ENCODE results near the gene RRBP1.

RRBP1 gene

DNA sequence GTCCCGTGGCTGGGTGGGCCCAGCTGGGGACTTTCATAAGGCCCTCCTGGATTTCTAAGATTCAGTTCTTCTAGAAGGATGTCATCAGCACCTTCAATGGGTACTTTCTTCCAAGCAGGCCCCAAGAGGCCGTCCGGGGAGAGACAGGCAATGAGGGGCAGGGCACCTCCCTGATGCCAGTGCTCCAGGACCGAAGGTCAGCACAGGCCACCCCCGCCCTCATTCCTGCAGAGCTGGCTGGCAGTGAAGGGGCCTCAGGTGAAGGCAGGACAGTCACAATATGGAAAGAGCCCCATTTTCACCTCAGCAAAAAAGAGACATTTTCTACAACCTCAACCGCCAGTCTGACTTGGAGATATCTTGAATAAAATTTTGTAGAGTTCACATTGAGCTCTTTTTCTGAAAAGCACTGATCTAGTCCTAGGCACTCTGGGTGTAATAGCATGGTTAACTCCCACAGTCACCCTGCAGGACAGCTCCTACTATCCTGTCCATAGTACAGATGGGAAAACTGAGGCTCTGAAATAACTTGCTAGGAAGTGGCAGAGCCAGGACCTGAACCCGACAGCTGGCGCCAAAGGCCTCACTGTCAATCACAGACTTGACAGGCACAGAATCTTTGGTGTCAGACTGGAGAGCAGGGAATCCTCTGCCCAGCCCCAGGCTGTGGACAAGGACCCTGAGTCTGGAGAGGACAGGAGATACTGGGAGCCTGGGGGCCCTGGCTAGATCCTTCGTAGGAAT, 50.3 kb downstream of the RRBP1 start:
- no peak for DNase-seq

DNA sequence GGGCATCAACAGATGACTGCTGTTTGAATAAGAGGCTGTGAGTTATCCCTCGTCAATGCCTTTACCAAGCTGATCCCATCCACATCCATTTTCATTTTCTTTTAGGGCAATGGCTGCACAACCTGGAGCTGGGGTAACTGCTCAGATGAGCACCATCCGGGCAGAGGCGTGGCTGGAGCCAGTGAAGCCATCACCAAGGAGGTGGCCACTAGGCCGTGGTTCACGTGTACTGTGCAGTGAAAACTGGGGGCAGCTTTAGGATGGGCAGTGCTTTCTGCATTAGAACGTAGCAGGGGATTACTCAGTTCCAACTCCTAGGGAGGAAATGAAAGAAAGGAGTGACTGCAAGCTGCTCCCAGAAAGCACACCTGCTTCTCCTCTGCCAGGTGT, 51.2 kb downstream of the RRBP1 start:
- DNase-seq = no peak

DNA sequence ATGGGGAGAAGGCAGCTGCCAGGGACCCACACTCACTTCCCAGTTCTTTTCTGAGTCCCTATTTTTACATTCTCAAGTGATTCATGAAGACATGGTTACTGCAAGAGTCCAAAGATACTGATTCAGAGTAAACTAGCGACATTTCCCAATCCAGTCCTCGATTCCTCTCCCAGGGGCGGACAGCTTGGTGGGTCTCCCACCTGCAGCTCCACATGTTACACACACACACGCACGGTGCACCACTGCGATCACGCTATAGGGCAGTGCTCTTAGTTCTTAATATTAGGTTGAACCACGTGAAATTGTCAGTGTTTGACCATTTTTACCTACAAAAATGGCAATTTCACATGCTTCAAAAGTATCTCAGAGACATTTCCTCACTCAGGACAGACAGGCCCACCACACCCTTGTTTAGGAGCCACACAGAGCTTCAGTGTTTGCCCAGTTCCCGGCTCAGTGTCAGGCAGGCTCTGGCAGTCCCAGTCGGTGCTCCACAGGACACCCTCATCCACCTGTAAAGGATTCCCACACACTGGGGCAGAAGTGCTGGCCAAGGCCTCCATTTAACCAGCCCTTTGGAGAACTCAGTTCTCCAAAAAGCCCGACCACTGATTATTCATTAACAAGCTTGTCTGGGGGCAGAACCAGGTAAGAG, 51.8 kb downstream of the RRBP1 start:
- no peak for DNase-seq

DNA sequence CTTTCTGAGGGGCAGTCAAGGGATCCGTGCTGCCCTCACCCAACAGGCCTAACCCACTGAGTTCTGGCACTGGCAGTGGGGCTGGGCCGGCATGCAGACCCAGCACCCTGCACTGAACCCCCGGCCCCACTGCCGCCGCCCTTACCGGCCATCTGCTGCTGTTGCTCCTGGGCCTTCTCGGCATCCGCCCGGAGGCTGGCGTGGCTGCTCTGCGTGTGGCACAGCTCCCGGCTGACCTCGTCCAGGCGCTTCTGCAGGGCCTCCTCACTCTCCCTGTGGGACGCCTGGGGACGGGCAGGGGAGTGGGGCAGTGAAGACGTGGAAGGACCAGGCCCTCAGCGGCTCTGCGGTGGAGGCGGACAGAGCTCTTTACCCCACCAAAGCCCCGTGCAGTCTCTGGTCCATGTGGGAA, 52.4 kb downstream of the RRBP1 start:
- DNase-seq = no peak

DNA sequence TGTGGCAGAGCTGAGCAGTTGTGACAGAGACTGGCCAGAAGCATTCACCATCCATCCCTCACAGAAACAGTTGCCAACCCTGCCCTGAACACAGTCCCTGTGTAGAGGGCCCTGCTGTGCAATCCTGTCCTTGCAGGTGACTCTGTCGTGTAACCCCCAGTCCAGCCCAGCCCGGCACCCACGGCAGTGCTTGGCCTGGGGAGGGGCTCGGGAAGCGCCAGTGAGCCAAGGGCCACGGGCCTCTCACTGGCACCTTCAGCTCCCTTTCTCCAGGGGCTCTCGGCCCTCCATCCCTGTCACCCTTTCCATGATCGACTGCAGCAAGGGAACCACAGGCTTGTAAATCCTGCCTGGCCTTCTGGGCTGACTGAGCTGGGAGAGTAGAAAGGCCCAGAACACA, 53.0 kb downstream of the RRBP1 start:
- DNase-seq = no peak

DNA sequence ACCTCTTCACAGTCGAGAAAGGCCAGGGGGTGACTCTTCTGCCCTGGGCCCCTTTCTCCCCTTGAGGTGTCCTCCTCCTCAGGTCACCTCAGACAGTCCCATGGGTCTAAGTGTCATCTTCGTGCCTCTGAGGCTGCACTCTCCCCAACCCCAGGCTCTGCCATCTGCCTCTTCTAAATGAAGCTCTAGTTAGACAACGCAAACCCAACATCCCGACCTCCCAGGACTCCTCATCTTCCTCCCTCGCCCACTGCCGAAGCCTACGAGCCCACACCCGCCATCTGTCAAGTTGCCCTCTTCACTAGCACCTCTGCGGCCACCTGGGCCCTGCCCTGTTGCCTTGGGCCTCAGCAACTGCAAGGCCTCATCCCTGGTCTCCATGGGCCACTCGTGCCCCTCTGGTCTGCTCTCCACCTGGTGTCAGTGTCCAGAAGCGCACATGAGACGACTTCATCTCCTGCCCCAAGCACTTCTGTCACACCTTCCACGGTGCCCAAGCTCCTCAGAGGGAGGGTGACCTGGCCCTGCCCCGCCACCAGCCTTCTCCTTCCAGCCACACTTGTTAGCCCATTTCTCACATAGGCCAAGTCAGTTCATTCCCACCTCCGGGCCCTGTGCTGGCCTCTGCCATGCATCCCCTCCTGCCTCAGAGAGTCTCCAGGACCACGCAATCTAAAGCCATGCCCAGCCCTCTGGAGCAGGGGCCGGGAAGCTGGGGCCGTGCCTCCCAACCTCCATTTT, 53.8 kb downstream of the RRBP1 start:
- DNase-seq = no peak

DNA sequence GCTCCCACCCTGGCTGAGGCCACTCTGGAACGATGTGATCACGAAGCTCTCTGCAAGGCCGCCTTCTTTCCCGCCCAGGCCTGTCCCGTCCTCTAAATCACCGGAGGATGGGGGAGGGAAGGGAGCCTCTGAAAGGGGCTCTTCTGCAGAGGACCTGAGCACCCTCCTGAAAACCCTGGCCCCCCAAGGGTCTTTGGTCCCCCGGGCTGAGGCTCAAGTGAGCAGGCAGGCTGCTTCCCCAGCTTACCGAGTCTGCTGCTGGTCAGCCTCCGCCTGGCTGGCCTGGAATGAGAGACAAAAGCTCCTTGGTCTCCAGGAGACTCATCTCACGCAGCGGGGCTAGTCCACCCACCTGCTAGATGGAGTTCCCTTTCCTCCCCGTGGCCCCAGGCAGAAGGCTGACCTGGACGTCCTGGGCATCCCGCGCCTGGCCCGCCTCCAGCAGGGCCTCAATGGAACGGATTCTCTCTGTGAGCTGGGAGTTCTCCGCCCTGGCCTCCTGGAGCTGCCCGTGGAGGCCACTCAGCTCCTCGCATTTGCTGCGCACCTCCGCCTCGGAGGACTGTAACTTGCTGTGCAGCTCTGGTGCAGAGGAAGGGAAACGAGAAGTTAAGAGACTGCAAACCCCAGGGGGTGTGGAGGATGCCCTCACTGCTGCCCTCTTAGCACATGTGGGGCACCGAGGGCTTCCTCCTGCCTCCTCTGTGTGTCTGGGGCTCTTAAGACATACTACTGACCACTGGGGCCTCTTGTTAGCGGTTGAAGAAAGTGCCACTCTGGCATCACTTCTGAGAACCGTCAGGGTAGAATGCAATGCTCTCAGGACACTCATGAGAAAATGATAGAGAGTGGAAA, 54.7 kb downstream of the RRBP1 start:
- no peak for DNase-seq

DNA sequence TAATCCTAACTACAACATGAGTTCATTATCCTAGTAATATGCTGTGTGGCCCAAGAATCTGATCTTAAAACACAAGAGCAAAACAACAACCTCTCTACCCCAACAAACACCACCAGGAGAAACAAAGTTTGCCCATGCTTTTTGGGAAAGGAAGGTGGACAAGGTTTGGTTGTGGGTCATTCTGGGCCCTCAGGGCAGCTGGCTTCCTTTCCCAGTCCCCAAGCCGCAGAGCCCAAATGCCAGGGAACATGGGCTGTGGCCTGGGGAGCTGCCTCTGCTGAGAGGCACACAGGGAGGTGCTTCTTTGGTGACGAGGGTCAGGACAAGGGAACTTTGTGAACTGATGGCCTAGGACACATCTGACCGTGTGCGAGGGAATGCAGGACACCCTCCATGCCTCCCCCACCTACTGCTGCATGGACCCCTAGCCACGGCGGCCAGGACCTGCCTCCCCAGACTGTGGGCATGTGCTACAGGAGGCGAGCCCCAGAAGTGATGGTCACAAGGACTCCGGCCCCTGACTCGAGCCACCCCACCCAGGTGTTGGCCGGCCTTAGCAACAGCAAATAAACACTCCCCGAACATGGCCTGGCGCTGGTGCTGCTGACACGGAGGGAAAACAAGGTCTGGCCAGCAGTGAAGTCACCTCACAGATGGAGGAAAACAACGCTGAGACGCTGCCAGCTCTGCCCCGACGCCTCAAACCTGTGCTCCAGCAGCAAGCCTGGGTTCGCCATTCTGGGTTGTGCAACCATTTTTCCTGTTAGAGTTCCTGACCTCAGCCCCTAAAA, 55.6 kb downstream of the RRBP1 start:
- DNase-seq = no peak

DNA sequence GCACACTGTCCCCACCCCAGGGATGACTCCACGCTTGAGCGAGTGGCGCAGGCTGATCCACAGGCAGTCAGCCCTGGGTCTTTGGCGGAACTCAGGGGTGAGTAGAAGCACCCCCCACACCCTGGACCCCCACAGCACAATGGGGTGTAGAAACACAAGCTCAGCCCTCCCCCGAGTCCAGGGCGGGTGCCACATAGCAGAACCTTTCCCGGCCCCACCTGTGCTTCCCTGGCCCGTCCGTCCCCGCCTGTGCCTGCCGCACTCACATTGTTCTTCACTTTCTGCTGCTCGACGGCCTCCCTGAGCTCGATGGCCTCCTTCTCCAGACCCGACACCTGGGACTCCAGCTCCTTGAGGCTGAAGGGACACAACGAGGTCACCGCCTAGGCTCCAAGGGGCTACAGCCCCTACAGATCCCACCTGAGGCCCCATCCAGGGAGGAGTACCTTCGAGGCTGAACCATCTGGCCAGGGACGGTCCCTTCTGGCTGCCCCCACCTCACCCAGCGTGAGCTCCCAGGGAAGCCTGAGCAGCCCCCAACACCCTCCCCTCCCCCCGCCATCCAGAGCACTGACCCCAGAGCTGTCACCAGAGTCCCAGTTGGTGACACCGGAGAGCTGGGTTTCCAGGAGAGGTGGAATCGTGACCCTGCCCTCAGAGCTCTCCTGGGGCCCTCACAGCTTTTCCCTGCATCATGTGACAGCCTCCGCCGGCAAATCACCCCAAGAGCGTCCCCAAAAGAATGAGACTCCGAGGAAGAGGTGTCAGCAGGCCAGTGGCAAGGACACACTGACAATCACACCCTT, 56.6 kb downstream of the RRBP1 start:
- DNase-seq = no peak

DNA sequence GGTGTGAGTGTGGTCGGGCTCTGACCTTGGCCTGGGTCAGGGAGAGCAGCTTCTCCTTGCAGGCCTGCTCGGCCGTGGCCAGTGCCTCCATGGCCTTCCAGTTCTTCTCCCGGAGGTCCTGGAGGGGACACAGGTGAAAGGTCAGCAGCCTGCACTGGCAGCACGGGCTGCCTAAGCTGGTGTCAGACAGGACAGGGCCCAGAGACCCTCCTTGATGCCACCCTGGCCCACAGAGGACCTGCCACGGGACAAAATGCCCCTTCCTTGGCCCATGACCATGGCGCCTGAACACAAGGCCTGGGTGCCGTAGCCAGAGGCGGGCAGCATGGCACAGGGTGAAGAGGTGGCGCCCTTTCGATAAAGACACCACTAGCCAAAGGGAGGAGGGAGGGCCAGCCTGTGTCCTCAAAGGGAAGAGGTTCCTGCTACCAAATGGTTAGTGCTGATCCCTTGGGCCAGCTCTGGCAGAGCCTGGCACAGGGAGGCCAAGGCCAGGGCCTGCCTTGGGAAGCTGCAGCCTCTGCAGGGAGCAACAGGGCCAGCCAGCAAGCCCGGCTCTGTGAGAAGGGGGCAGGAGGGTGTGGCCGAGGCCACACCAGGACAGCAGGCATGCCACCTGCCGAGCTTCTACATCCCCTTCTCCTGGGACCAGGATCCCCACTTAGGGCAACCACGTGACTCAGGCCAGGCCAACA, 57.3 kb downstream of the RRBP1 start:
- no peak for DNase-seq

DNA sequence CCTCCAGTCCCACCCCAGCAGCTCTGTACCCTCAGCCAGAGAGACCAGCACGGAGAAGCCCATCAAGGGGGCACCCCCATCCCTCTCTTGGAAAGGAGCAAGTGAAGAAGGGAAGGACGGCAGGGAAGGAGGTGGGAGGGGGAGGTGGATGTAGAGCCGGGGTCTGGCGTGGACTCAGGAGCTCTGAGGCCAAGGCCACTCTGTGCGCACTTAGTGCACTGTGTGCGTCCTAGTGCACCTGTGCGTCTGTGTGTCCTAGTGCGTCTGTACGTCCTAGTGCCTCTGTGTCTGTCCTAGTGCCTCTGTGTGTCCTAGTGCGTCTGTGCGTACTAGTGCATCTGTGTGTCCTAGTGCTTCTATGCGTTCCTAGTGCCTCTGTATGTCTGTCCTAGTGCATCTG, 58.0 kb downstream of the RRBP1 start:
- no peak for DNase-seq

DNA sequence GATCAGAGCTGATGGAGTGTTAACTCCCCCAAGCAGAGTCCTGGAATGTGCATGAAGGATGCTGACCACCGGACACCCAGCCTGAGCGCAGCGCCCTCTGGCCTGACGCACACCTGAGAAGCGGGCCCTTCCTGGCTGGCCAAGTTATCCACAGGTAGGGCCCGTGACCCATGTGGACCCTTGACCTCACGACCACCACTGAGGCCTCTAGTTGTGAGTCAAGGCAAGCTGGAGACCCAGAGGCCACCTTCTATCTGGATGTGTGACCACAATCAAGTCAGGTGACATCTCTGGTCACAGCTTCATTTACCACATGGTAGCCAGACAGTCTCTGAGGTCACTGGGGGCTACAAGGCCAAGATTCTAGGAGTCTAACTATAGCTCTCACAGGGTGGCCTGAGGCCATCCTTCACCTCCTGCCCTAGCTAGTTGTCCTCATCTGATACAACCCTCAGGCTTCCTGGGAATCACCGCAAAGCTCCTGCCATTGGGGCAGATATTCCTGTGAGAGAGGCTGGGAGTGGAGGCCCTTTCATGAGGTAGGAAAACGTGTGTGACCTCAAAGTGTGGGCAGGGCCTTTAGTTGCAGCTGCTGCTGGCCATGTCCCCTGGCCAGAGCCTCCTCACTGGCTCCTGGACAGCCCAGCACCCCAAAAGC, 59.1 kb downstream of the RRBP1 start:
- DNase-seq = no peak

DNA sequence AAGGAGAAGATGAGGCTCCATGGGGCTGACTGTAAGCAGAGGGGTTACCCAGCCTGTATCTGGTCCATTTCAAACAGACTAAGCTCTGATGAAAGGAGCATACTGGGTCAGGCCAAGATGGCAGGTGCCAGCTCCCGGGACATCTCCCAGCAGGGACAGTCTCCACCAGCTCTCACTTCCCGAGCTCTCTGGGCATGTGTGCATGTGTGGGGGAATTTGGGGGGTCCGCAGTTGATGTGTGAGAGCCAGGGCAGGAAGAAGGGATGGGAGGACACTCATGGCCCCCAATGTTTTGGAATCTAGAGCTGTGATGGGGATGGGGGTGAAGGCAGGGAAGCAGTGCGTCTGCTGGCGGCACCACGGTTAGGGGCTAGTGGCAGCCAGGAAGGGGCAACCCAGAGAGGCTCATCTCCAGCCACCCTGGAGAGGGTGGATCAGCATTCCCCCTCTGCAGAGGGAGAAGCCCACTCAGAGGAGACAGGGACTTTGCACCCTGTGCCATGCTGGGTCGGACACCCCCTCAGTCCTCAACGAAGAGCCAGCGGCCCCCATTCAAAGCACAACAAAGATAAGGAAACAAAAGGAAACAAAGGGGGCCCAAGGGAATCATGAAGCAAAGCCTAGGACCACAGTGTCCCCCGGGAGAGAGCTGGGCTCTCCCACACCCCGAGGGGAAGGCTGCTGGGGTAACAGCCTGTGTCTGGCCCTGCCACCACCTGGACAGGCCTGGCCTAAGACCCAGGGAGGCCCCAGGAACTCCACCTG, 59.8 kb downstream of the RRBP1 start:
- no peak for DNase-seq

DNA sequence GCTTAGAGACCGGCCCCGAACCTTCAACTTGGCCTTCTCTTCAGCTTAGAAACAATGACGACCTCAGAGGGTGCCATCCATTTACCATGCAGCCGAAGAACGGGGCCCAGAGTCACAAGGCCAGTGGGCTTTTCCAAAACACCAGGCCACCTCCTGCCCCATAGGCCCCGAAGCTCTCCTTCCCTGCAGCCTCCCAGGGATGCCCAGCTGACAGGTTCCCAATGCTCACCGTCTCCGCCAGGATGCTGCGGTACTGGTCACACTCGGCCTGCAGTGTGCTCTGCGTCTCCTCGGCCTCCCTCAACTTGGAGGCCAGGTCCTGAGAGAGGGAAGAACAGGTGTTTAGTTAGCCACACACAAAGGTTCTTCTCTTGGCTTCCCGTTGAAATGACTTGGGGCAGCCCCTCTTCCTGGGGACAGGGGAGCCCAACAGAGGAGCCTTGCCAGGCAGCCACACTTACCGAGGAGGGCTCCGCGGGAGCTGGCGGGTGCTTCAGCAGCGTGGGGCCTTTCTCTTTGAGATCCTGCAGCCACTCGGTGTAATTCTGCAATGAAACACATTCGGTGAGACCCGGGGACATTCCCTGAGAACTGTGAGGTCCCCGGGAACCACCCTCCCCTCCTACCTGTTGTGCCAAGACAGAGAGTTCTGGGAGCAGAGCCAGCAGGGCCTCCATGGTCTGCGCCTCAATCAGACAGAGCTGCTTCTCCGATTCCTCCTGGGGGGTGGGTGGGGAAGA, 60.6 kb downstream of the RRBP1 start:
- no peak for DNase-seq

DNA sequence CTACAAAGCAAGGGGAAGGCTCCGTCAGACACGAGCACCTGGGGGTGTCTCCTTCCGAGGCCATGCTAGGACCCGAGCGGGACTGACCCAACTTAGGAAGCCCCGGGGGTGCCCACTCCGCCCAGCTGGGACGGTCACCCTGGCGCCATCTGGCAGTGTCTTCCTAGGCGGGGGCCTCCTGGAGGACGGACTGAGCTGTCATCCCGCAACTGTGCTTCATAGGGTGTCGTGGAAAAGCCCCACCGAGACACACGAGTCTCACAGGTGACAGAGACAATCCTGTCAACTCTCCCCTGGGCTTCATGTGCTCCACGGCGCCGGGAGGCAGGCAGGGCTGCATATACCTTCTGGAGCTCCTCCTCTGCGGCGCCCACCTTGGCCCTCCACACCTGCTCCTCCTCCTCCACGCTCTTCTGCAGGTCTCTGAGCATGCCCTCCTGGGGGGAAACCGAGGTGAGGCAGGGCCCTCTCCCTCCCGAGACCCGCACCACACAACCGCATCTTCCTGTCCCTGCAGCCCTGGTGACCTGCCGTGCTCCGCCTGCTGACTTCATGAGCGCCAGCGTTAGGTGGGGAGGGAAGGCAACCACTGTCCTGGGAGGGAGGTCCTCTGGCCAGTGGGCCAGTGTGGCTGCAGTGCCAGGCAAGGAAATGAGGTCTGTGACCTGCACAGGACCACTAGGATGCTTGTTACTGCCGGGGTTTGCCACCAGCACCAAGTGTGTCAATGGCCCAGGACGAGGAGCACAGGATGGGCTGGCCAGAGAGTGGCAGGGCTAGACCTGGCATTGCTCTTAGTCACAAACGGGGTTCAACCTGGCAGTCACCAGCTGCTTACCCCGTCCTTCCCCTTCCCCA, 61.4 kb downstream of the RRBP1 start:
- no peak for DNase-seq

DNA sequence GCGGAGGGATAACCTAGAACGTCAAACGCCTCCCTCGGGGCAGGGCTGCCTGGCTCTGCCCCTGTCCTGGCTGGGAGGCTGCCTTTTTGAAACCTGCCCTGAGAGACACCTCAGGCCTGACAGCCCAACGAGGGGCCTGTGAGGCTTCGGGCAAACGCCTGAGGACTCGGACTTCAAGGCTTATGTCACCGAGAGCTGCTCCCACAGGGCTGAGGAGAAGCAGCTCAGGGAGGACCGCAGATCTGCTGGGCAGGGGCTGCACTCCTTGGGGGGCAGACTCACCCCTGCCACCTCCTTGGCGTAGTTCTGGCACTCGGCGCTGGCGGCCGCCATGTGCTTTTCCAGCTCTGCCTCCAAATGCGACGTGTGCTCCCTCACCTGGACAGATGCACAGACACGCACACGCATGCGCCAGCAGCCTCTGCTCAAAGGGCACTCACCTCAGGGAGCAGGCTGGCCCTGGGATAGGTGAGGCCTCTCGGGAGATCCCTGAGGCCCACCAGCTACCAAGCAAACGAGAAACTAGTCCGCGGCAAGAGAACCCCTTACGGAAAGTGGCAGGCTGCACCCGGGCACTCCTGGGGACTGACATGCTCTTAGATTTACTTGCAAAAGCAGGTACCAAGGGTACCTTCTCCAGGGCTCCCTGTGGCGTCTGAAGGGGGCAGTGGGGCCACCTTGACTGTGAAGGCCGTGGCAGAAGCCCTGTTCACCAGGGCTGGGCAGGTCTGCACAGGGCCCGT, 62.5 kb downstream of the RRBP1 start:
- no peak for DNase-seq

DNA sequence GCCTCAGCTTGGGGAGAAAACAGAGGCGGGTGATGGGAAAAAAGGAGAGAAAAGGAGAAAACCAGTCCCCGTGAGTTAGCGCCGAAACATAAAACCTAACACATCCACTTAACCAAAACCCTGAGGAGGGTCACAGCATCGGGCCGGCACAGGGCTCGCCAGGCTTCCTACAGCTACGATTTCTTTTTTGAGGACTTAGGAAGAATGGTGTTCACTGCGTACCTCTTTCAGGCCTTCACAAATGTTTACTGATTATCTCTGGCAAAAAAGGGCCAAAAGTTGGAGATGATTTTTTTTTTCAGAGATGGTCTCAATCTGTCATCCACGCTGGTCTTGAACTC, 63.4 kb downstream of the RRBP1 start:
- DNase-seq = no peak
